Osteoblast (primary cell): ENCODE measurements around the gene NINJ1. TPM values are rescaled to one million over a fixed set of nuclear protein-coding genes. Genes with fewer than 3 reads are reported as not detected.

Experiments used
- DNase-seq: peaks from one replicate; pipeline ENCODE4 v3.0.0; 2011; ENCODE audit warnings: low spot score, mixed read lengths; ENCODE audit not compliant: insufficient read length; ENCODE audit errors: missing footprints
- H2AFZ ChIP-seq: 2 replicates; pipeline ENCODE4 v1.6.0; 2011; ENCODE audit warnings: mild to moderate bottlenecking, low read length
- H3K27ac ChIP-seq: 2 replicates; pipeline ENCODE4 v1.5.1; 2011; ENCODE audit warnings: mild to moderate bottlenecking, low read depth, low read length, moderate library complexity
- H3K27me3 ChIP-seq: 2 replicates; pipeline ENCODE4 v1.6.0; 2012; ENCODE audit warnings: mild to moderate bottlenecking, control low read depth, inconsistent platforms, low read length, moderate library complexity; ENCODE audit not compliant: insufficient read depth
- H3K36me3 ChIP-seq: 2 replicates; pipeline ENCODE4 v1.5.1; 2011; ENCODE audit warnings: mild to moderate bottlenecking, low read length, control low read depth, moderate library complexity; ENCODE audit not compliant: insufficient read depth
- H3K4me1 ChIP-seq: 2 replicates; pipeline ENCODE4 v1.5.1; 2011; ENCODE audit warnings: mild to moderate bottlenecking, low read length, control low read depth, moderate library complexity; ENCODE audit not compliant: insufficient read depth
- H3K4me2 ChIP-seq: 2 replicates; pipeline ENCODE4 v1.6.0; 2011; ENCODE audit warnings: mild to moderate bottlenecking, low read length; ENCODE audit not compliant: insufficient read depth
- H3K4me3 ChIP-seq: fragments of 200-600 bp; sonication (generic); 3 replicates; pipeline ENCODE4 v1.5.1; 2012; ENCODE audit warnings: mild to moderate bottlenecking, low read length, inconsistent platforms; ENCODE audit not compliant: insufficient read depth
- H3K79me2 ChIP-seq: 2 replicates; pipeline ENCODE4 v1.6.0; 2012; ENCODE audit warnings: mild to moderate bottlenecking, low read length, control low read depth, inconsistent platforms; ENCODE audit not compliant: insufficient read depth
- H3K9me3 ChIP-seq: 2 replicates; pipeline ENCODE4 v1.5.1; 2011; ENCODE audit warnings: low read depth, low read length, control low read depth
- H4K20me1 ChIP-seq: 2 replicates; pipeline ENCODE4 v1.6.0; 2012; ENCODE audit warnings: mild to moderate bottlenecking, low read length, control low read depth; ENCODE audit not compliant: insufficient read depth
- total RNA-seq: library from RNA; depleted of rRNA; stranded (reverse); fragments of >200 nt; gene quantifications from 2 replicates; pipeline ENCODE4 v1.2.3, GENCODE V29; 2012
- TF ChIP-seq, protein P1 (sequence below): IDR thresholded peaks from 2 replicates; pipeline ENCODE4 v1.5.1; 2011; ENCODE audit warnings: mild to moderate bottlenecking, low read depth, low read length, moderate library complexity; ENCODE audit errors: extremely low read depth

Gene NINJ1
- total RNA-seq, 1 donor, result 34.7 TPM

DNA sequence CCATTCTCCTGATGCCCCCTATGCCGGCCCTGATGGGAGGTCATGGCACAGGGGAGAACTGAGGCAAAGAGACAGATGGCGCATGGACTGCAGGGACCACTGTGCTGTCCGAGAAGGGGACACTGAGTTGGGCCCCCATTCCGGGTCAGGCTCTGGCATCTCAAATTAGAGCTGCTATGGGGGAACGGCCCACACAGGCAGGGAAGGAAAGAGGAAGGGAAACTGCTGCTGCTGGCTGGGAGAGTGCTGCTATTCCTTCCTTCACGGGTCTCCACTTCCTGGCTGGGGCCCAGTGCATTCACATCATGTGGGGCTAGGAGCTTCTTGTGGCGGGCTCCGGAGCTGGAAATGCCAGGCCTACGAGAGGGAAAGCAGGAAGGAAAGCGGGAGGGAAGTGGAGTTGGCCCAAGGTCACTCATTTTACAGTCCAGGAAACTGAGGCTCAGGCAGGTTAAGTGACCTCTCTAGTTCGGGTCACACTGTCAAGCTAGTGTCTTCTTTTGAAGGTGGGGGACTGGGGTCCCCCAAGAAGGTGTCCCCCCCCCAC, 39.3 kb downstream of the NINJ1 start:
- DNase-seq, result no peak
- Histone ChIP-seq H3K27ac (peak overlapping the region; percentile 71), H3K36me3 (no peaks in the 10 kb centered on the region), H3K4me3 (peak overlapping the region; percentile 75), H3K79me2 (peaks cover 29% of the 10 kb centered on the region), H2AFZ (peak overlapping the region; percentile 73), H3K9me3 (peaks cover 7% of the 10 kb centered on the region), H3K4me1 (peaks cover 35% of the 10 kb centered on the region), H3K4me2 (peak overlapping the region; percentile 78), H3K27me3 (no peaks in the 10 kb centered on the region), H4K20me1 (peaks cover 8% of the 10 kb centered on the region)
- TF ChIP-seq, protein P1, sequence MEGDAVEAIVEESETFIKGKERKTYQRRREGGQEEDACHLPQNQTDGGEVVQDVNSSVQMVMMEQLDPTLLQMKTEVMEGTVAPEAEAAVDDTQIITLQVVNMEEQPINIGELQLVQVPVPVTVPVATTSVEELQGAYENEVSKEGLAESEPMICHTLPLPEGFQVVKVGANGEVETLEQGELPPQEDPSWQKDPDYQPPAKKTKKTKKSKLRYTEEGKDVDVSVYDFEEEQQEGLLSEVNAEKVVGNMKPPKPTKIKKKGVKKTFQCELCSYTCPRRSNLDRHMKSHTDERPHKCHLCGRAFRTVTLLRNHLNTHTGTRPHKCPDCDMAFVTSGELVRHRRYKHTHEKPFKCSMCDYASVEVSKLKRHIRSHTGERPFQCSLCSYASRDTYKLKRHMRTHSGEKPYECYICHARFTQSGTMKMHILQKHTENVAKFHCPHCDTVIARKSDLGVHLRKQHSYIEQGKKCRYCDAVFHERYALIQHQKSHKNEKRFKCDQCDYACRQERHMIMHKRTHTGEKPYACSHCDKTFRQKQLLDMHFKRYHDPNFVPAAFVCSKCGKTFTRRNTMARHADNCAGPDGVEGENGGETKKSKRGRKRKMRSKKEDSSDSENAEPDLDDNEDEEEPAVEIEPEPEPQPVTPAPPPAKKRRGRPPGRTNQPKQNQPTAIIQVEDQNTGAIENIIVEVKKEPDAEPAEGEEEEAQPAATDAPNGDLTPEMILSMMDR, result no peak

DNA sequence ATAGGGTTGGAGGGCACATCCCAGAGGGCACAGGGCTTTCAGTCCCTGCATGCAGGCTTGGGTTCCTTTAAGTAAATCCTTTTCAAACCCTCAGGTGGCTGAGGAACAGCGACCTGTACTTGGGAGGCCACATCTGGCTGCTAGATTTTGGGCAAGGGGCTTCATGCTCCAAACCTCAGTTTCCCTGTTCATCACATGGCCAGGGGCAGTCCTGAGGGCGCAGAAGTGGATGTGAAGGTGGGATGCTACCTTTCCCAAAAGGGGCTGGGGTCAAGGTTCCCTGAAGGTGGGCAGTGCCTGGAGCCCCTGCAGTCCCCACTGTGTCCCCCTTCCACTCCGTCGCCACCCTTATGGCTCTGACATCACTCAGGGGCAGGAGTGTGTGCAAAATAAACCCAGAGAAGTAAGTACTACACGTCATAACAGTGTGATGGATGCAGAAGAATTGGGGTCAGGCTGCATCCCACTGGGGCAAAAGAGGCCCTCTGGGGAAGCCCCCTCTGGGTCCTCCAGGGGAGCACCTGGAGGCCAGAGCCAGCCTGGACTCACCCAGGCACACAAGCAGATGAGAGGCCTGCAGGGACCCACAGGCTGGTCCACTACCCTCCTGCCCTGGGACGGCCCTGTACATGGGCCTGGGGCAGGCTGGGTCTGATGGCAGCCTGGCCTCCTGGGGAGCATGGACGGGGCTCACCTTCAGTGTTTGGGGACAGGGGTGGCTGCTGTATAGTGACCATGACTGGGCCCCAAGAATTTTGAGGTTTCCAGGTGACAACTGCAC, 40.0 kb downstream of the NINJ1 start:
- Histone ChIP-seq H3K4me3 (no peak overlapping the region), H3K27ac (no peak overlapping the region), H3K4me1 (peaks cover 29% of the 10 kb centered on the region), H2AFZ (no peak overlapping the region), H3K79me2 (peaks cover 23% of the 10 kb centered on the region), H4K20me1 (peaks cover 1% of the 10 kb centered on the region), H3K9me3 (peaks cover 11% of the 10 kb centered on the region), H3K27me3 (no peaks in the 10 kb centered on the region), H3K36me3 (no peaks in the 10 kb centered on the region), H3K4me2 (no peak overlapping the region)
- TF ChIP-seq, protein P1, result no peak
- DNase-seq, result peak; percentile 60

DNA sequence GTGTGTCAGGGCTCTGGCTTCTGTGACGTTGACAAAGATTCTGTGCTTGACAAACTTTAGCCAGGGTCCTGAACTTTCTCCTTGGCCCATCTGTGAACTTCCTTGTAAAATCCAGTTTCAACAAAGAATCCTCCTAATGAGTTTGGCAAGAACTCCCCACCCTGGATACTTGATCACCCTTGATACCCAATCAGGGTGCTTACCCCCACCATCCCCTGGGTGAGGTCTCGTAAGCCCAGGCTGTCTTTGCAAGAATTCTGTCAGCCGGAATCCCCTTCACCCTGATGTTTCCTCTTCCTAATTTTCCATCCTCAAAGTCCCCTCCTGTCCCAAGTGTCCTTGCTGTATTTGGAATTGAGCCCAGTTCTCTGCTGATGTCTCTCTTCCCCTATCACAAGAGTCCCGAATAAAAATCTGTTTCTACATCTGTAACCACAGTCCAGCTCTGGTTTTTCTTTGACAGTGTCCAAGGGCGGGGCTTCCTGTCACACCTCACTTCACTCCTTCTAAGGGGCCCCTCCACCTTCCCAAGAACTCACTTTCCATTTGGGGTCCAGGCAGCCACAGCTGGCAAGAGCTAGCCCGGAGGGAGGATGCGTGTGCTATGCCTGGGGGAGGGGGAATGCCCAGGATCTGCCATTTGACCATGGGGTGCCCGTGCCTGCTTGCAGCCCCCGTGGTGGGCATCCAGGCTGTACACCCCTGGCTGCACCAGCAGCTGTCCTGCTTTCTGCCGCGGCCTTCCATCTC, 40.7 kb downstream of the NINJ1 start:
- no peaks in the 10 kb centered on the region for H4K20me1 ChIP-seq
- peaks cover 23% of the 10 kb centered on the region for H3K4me1 ChIP-seq
- H3K27ac ChIP-seq, result no peak overlapping the region
- H3K27me3 ChIP-seq, result no peaks in the 10 kb centered on the region
- TF ChIP-seq, protein P1, result no peak
- no peak overlapping the region for H3K4me3 ChIP-seq
- peak; percentile 78 for DNase-seq
- H3K36me3 ChIP-seq, result no peaks in the 10 kb centered on the region
- no peak overlapping the region for H3K4me2 ChIP-seq
- peaks cover 22% of the 10 kb centered on the region for H3K79me2 ChIP-seq
- no peak overlapping the region for H2AFZ ChIP-seq
- H3K9me3 ChIP-seq, result peaks cover 11% of the 10 kb centered on the region
